ENCODE measurements around the gene INIP. TPM values are rescaled to one million over a fixed set of nuclear protein-coding genes. Genes with fewer than 3 reads are reported as not detected.
A peak's percentile ranks its signal among the peaks of the same experiment; 100 is the strongest.

The INIP gene
- total RNA-seq, 1 donor from 2014 or later: 22.7 TPM

DNA sequence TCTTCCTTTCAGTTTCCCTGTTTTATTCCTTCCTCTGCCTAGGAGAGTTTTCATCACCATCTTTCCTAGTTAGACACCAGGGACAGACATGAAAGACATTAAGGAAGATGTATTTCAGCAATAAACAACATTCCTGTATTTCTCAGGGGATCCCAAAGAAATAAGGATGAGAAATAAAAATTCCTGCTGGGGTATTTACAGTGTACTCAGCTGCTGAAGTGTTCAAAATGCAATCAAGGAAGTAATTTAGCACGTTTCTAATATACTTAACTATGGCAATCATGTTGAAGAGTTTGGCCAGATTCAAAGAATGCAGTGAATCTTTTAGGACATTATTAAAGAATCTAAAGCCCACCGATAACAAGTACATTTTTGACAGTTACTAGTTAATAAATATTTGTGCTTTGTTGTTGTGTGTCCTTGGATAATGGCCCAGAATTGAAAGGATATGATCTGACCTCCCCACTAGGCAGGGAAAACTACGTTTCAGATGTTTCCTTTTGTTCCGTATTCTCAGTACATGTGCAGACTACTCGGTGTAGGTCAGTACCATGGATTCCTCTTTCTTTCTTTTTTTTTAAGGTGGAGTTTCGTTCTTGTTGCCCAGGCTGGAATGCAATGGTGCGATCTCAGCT is 46.8 kb downstream of the INIP start:
- no peaks in the 10 kb centered on the region for H3K36me3 Mint-ChIP-seq (ENCODE audit: low read depth)

GRCh38 chr9:112669326-112669725 is 48.6 kb downstream of the INIP start:
- Mint-ChIP-seq H3K4me1 (ENCODE audit: low read depth) (peaks cover 17% of the 10 kb centered on the region), H3K9me3 (ENCODE audit: low read depth) (no peaks in the 10 kb centered on the region), H3K36me3 (ENCODE audit: low read depth) (no peaks in the 10 kb centered on the region), H3K4me3 (ENCODE audit: unreplicated experiment) (no peak overlapping the region), H3K27ac (ENCODE audit: unreplicated experiment) (no peak overlapping the region), H3K27me3 (ENCODE audit: low read depth) (no peaks in the 10 kb centered on the region)
- TF ChIP-seq, protein P1, sequence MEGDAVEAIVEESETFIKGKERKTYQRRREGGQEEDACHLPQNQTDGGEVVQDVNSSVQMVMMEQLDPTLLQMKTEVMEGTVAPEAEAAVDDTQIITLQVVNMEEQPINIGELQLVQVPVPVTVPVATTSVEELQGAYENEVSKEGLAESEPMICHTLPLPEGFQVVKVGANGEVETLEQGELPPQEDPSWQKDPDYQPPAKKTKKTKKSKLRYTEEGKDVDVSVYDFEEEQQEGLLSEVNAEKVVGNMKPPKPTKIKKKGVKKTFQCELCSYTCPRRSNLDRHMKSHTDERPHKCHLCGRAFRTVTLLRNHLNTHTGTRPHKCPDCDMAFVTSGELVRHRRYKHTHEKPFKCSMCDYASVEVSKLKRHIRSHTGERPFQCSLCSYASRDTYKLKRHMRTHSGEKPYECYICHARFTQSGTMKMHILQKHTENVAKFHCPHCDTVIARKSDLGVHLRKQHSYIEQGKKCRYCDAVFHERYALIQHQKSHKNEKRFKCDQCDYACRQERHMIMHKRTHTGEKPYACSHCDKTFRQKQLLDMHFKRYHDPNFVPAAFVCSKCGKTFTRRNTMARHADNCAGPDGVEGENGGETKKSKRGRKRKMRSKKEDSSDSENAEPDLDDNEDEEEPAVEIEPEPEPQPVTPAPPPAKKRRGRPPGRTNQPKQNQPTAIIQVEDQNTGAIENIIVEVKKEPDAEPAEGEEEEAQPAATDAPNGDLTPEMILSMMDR (IDR thresholded peaks at IDR 0.05): no peak
- DNase-seq (ENCODE audit: low spot score): no peak

More for the DNA sequence above, 46.8 kb downstream of the INIP start:
- DNase-seq (ENCODE audit: low spot score): no peak
- no peaks in the 10 kb centered on the region for H3K27me3 Mint-ChIP-seq (ENCODE audit: low read depth)
- H3K9me3 Mint-ChIP-seq (ENCODE audit: low read depth): no peaks in the 10 kb centered on the region
- H3K4me3 Mint-ChIP-seq (ENCODE audit: unreplicated experiment): no peak overlapping the region
- TF ChIP-seq, protein P1 (IDR thresholded peaks at IDR 0.05): no peak
- peaks cover 7% of the 10 kb centered on the region for H3K4me1 Mint-ChIP-seq (ENCODE audit: low read depth)
- no peak overlapping the region for H3K27ac Mint-ChIP-seq (ENCODE audit: unreplicated experiment)

DNA sequence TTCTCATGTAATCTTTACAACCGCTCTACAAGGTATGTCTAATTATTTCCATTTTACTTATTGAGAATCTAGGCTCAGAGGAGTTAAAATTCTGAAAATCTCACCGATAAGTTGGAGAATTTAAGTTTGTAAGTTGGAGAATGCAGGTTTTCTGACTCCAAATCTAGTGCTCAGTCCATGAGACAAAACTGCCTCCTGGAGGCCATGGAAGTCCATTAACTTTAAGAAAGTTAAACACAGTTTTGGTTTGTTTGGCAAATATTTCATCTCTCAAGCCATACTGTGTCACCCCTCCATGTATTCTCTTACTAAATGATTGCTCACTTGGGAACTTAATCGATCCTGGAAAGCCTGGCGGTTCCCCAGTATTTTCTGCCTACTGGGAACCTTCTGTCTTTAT is 52.6 kb downstream of the INIP start:
- Mint-ChIP-seq H3K4me3 (ENCODE audit: unreplicated experiment) (no peak overlapping the region), H3K9me3 (ENCODE audit: low read depth) (no peaks in the 10 kb centered on the region), H3K4me1 (ENCODE audit: low read depth) (peaks cover 25% of the 10 kb centered on the region), H3K36me3 (ENCODE audit: low read depth) (no peaks in the 10 kb centered on the region), H3K27me3 (ENCODE audit: low read depth) (no peaks in the 10 kb centered on the region), H3K27ac (ENCODE audit: unreplicated experiment) (no peak overlapping the region)
- DNase-seq (ENCODE audit: low spot score): no peak
- TF ChIP-seq, protein P1 (IDR thresholded peaks at IDR 0.05): peak; percentile 66

DNA sequence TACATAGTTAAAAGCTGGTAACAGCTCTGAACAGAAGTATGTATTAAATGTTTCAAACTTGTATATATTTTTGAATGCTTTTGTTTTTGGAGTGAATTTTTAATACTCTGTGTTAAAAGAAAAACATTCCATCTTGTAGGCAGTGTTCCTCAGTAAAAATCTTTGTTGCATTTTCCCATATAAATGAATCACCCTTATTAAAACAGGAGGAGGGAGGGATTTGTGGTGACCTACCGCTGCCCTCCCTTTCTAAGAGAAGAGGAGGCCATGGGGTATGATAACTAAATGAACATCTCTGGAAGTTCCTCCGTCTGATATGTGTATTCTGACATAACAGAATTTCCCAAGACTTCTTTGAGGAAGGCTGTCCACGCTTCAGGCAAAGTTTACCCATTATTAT is 53.4 kb downstream of the INIP start:
- TF ChIP-seq, protein P1 (IDR thresholded peaks at IDR 0.05): no peak
- Mint-ChIP-seq H3K9me3 (ENCODE audit: low read depth) (no peaks in the 10 kb centered on the region), H3K4me3 (ENCODE audit: unreplicated experiment) (no peak overlapping the region), H3K27ac (ENCODE audit: unreplicated experiment) (peak overlapping the region; percentile 43), H3K36me3 (ENCODE audit: low read depth) (no peaks in the 10 kb centered on the region), H3K27me3 (ENCODE audit: low read depth) (no peaks in the 10 kb centered on the region), H3K4me1 (ENCODE audit: low read depth) (peaks cover 24% of the 10 kb centered on the region)
- no peak for DNase-seq (ENCODE audit: low spot score)

GRCh38 chr9:112663681-112664080 is 54.2 kb downstream of the INIP start:
- TF ChIP-seq, protein P1 (IDR thresholded peaks at IDR 0.05): no peak
- Mint-ChIP-seq H3K36me3 (ENCODE audit: low read depth) (no peaks in the 10 kb centered on the region), H3K9me3 (ENCODE audit: low read depth) (no peaks in the 10 kb centered on the region), H3K4me1 (ENCODE audit: low read depth) (peaks cover 18% of the 10 kb centered on the region), H3K27me3 (ENCODE audit: low read depth) (no peaks in the 10 kb centered on the region), H3K4me3 (ENCODE audit: unreplicated experiment) (no peak overlapping the region), H3K27ac (ENCODE audit: unreplicated experiment) (no peak overlapping the region)
- DNase-seq (ENCODE audit: low spot score): no peak
